ENCODE results near the gene HMGB4.

The HMGB4 gene

DNA sequence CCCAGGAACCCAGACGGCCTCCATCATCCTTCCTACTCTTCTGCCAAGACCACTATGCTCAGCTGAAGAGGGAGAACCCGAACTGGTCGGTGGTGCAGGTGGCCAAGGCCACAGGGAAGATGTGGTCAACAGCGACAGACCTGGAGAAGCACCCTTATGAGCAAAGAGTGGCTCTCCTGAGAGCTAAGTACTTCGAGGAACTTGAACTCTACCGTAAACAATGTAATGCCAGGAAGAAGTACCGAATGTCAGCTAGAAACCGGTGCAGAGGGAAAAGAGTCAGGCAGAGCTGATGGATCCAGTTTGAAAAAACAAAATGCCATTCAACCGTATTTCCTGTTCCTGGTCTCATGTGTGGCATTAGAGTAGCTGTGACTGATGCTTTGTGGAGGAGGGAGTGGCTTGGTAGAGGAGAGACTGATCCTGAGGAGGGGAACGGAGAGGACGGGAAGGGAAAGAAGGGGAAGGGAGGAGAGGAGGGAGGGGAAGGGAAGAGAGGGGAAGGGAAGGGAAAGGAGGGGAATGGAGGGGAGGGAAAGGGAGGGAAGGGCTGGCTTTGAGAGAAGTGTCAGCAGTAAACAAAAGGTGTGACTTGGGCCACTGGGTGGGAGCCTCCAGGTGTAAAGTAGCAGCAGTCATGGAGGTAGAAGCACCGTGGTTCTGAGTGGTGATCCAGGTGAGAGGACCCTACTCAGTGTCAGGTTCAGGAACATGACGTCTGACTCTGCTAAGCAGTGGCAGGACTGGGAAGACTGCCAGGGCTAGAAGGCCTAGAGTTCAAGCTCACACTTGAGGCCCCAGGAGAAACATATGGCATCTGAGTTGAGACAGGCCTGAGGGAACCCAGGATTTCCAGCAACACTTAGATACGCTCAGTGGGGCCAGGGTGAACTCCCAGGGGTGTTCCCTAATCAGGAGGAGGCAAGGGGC is 846 bp downstream of the HMGB4 start:
- H3K36me3 ChIP-seq (ENCODE audit: control insufficient read depth, insufficient read depth, low read length) = no peaks in the 10 kb centered on the region
- 92 to 95% methylated on average over 14 of the region's 14 CpGs for WGBS, 2 experiments
- H3K9me3 ChIP-seq (ENCODE audit: control insufficient read depth, low read length) = peaks cover 2% of the 10 kb centered on the region
- no peaks in the 10 kb centered on the region for H3K27me3 ChIP-seq (ENCODE audit: control insufficient read depth, insufficient read depth, low read length, poor library complexity, severe bottlenecking)
- no peak overlapping the region for H3K4me3 ChIP-seq (ENCODE audit: insufficient read depth, low read depth, low read length)
- H3K4me1 ChIP-seq (ENCODE audit: control insufficient read depth, insufficient read depth, low read length) = peaks cover 3% of the 10 kb centered on the region
- no peak overlapping the region for H3K27ac ChIP-seq (ENCODE audit: insufficient read depth, low read depth, low read length, poor library complexity, severe bottlenecking)

DNA sequence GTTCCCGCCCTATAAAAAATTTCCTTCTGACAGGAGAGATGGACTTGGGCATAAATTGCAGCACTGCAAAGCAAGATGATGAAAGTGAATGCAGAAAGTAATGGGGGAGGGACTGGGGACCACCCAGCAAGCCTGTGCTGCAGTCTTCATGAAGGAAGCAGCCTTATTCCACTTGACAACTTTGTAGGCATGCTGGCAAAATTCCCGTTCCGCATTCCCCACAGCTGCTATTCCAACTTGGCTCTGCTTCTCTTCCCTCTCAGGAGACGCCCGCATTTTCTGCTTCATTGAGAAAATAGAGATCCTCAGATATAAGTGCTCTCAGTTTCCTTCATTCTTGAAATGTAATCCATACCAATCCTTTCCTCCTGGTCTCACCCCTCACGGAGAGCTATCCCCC is 2.4 kb downstream of the HMGB4 start:
- Histone ChIP-seq H3K27me3 (ENCODE audit: control insufficient read depth, insufficient read depth, low read length, poor library complexity, severe bottlenecking) (no peaks in the 10 kb centered on the region), H3K4me3 (ENCODE audit: insufficient read depth, low read depth, low read length) (no peak overlapping the region), H3K9me3 (ENCODE audit: control insufficient read depth, low read length) (peaks cover 2% of the 10 kb centered on the region), H3K4me1 (ENCODE audit: control insufficient read depth, insufficient read depth, low read length) (peaks cover 3% of the 10 kb centered on the region), H3K27ac (ENCODE audit: insufficient read depth, low read depth, low read length, poor library complexity, severe bottlenecking) (no peak overlapping the region), H3K36me3 (ENCODE audit: control insufficient read depth, insufficient read depth, low read length) (no peaks in the 10 kb centered on the region)
- 89 to 90% methylated on average over 6 of the region's 6 CpGs for WGBS, 2 experiments

DNA sequence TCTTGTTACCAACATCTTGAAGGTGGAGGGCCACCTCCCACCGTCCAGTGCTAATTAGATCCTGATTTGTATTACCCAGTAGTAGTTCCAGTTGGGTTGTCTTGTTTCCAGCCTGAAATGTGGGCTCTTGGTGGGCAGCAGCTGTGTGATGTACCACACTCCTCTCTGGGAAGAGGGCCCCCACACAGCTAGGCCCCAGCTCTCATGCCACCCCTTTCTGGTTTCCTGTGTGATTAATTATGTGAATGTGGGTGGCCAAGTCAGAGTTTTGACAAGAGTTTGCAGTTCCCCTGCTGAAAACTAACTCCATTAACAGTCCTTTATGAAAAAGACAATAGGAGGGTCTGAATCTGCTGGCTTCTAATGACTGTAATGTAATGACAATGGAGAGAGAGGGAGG is 3.8 kb downstream of the HMGB4 start:
- peaks cover 2% of the 10 kb centered on the region for H3K9me3 ChIP-seq (ENCODE audit: control insufficient read depth, low read length)
- peaks cover 3% of the 10 kb centered on the region for H3K4me1 ChIP-seq (ENCODE audit: control insufficient read depth, insufficient read depth, low read length)
- H3K27me3 ChIP-seq (ENCODE audit: control insufficient read depth, insufficient read depth, low read length, poor library complexity, severe bottlenecking) = no peaks in the 10 kb centered on the region
- H3K27ac ChIP-seq (ENCODE audit: insufficient read depth, low read depth, low read length, poor library complexity, severe bottlenecking) = no peak overlapping the region
- no peak overlapping the region for H3K4me3 ChIP-seq (ENCODE audit: insufficient read depth, low read depth, low read length)
- H3K36me3 ChIP-seq (ENCODE audit: control insufficient read depth, insufficient read depth, low read length) = no peaks in the 10 kb centered on the region
- WGBS, 2 experiments = 61 to 63% methylated on average over 1 of the region's 1 CpG

DNA sequence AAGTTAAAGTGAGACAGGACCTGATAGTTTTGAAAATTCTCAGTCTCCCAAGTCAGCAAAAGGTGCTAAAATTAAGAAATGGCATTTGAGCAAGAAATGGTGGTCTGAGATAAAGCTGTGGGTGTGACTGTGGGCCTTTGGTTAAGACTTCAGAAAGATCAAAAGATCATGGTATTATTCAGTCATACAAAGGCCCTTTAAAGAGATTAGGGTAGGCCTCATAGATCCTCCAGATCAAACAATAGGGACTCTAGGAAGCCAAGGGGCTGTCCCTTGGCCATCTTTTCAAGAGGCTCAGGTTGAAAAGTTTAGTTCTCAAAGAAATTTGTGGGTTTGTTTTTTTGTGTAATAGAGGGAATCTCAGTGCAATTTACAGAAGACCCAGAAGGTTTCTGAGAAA is 8.4 kb downstream of the HMGB4 start:
- no peaks in the 10 kb centered on the region for H3K36me3 ChIP-seq (ENCODE audit: control insufficient read depth, insufficient read depth, low read length)
- H3K4me1 ChIP-seq (ENCODE audit: control insufficient read depth, insufficient read depth, low read length) = peaks cover 14% of the 10 kb centered on the region
- H3K9me3 ChIP-seq (ENCODE audit: control insufficient read depth, low read length) = peaks cover 2% of the 10 kb centered on the region
- peak overlapping the region; percentile 86 for H3K27ac ChIP-seq (ENCODE audit: insufficient read depth, low read depth, low read length, poor library complexity, severe bottlenecking)
- H3K4me3 ChIP-seq (ENCODE audit: insufficient read depth, low read depth, low read length) = no peak overlapping the region
- H3K27me3 ChIP-seq (ENCODE audit: control insufficient read depth, insufficient read depth, low read length, poor library complexity, severe bottlenecking) = no peaks in the 10 kb centered on the region

DNA sequence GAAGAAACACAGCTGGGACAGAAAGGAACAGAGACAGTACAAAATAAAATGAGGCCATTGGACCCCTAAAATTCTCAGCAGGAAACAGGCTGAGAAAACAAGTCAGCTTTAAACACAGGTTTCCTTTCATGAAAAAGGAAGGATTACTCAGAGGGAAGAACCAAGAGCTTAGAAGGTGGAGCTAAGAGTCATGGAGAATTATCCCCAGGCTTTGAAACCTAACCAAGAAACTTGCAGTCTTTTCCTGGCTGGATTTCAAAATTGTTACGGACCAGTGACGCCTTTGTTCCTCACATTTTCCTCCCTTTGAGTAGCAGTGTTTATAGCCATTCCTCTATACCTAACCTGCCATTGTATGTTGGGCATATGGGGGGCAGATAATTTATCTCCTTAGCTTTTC is 8.8 kb downstream of the HMGB4 start:
- Histone ChIP-seq H3K9me3 (ENCODE audit: control insufficient read depth, low read length) (peaks cover 2% of the 10 kb centered on the region), H3K27me3 (ENCODE audit: control insufficient read depth, insufficient read depth, low read length, poor library complexity, severe bottlenecking) (no peaks in the 10 kb centered on the region), H3K27ac (ENCODE audit: insufficient read depth, low read depth, low read length, poor library complexity, severe bottlenecking) (peak overlapping the region; percentile 86), H3K4me3 (ENCODE audit: insufficient read depth, low read depth, low read length) (no peak overlapping the region), H3K4me1 (ENCODE audit: control insufficient read depth, insufficient read depth, low read length) (peaks cover 14% of the 10 kb centered on the region), H3K36me3 (ENCODE audit: control insufficient read depth, insufficient read depth, low read length) (no peaks in the 10 kb centered on the region)
- WGBS, 2 experiments = 57 to 71% methylated on average over 2 of the region's 2 CpGs

DNA sequence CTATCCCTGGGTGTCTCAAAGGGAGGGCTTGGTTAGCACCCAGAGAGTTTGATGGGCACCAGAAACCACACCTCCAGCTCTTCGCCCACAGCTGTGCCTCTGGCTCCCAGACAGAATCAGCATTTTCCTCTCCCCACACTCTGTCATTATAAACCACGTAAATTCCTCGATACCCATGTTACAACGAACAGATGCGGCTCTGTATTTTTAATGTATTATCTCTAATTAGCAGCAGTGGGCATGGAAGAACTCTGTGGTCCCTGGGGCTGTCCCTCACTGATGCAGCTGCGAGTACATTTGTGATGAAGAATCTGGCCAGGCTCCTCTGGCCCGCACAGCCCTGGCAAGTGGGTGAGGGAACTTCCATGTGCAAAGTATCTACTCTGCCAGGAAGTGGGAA is 10.8 kb downstream of the HMGB4 start:
- peaks cover 11% of the 10 kb centered on the region for H3K4me1 ChIP-seq (ENCODE audit: control insufficient read depth, insufficient read depth, low read length)
- no peaks in the 10 kb centered on the region for H3K9me3 ChIP-seq (ENCODE audit: control insufficient read depth, low read length)
- whole genome bisulfite sequencing, 2 experiments = 96 to 98% methylated on average over 7 of the region's 7 CpGs
- no peak overlapping the region for H3K4me3 ChIP-seq (ENCODE audit: insufficient read depth, low read depth, low read length)
- no peaks in the 10 kb centered on the region for H3K36me3 ChIP-seq (ENCODE audit: control insufficient read depth, insufficient read depth, low read length)
- no peaks in the 10 kb centered on the region for H3K27me3 ChIP-seq (ENCODE audit: control insufficient read depth, insufficient read depth, low read length, poor library complexity, severe bottlenecking)
- no peak overlapping the region for H3K27ac ChIP-seq (ENCODE audit: insufficient read depth, low read depth, low read length, poor library complexity, severe bottlenecking)

DNA sequence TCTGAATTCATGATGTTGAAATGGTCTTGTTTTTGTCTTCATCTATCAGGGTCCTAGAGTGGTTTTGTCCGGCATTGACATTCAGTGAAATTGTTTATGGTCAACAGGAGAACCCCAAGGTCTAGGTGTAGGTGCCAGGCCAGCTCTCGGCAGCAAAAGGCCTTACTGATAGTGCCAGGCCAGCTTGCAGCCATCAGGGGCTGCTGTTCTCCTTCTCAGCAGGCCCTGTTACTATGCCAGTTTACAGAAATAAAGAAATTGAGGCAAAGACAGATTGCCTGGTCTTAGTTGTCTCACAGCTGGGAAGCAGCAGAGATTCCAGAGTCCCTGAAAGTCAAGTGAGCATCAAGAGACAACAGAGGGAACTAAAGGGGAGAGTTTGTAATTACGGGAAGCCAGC is 12.0 kb downstream of the HMGB4 start:
- H3K4me1 ChIP-seq (ENCODE audit: control insufficient read depth, insufficient read depth, low read length) = peaks cover 11% of the 10 kb centered on the region
- H3K27ac ChIP-seq (ENCODE audit: insufficient read depth, low read depth, low read length, poor library complexity, severe bottlenecking) = no peak overlapping the region
- H3K36me3 ChIP-seq (ENCODE audit: control insufficient read depth, insufficient read depth, low read length) = no peaks in the 10 kb centered on the region
- WGBS, 2 experiments = 90 to 91% methylated on average over 3 of the region's 3 CpGs
- H3K4me3 ChIP-seq (ENCODE audit: insufficient read depth, low read depth, low read length) = no peak overlapping the region
- no peaks in the 10 kb centered on the region for H3K9me3 ChIP-seq (ENCODE audit: control insufficient read depth, low read length)
- no peaks in the 10 kb centered on the region for H3K27me3 ChIP-seq (ENCODE audit: control insufficient read depth, insufficient read depth, low read length, poor library complexity, severe bottlenecking)

DNA sequence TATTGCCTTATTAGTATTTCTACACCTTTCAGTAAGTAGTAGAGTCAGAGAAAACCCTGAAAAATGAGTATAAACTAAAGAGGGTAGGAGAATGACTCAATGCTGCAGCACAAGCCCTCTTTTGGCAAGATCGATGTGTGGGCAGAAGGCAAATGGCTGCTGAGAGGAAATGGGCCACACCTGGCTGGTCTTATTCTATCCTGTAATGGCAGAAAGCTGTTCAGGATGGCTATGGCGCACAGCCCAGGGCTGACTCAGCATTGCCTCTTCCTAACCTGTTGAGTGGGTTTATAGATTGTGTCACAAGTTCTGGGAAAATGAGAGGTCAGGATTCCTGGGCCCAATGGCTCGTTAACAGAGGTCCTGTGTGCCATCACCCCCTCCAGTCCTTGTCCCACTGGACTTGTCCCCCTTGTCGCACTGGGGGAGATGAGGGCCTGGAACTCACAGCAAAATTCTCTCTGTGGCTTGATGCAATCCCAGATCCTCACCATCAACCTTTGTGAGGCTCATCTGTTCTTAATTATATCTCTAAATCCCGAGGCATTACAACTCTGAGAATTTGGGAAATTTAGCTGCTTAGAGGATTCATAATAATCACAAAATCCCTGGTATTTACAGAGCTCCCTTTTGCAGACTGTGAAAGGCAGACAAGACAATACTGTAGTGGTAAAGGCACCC is 13.2 kb downstream of the HMGB4 start:
- WGBS, 2 experiments = 91 to 95% methylated on average over 5 of the region's 5 CpGs
- Histone ChIP-seq H3K9me3 (ENCODE audit: control insufficient read depth, low read length) (no peaks in the 10 kb centered on the region), H3K36me3 (ENCODE audit: control insufficient read depth, insufficient read depth, low read length) (no peaks in the 10 kb centered on the region), H3K4me1 (ENCODE audit: control insufficient read depth, insufficient read depth, low read length) (peaks cover 11% of the 10 kb centered on the region), H3K27me3 (ENCODE audit: control insufficient read depth, insufficient read depth, low read length, poor library complexity, severe bottlenecking) (no peaks in the 10 kb centered on the region), H3K27ac (ENCODE audit: insufficient read depth, low read depth, low read length, poor library complexity, severe bottlenecking) (no peak overlapping the region), H3K4me3 (ENCODE audit: insufficient read depth, low read depth, low read length) (no peak overlapping the region)

DNA sequence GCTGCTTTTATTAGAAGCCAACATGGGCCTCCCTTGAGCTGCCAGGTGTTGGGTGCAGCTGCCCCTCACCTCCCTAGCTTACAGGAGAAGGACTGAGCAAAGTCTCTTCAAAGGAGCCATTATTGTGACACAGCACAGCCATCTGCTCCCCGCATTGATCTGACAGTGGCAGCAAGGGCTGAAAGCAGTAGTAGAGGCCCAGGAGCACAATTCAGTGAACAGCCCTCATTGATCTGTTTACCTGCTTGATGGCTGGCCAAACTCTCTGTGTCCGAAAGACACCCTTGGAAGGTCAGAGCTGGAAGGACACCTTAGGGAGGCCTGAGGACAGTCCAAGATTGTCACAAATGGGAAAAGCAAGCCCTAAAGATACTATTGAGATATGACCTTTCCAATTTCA is 14.5 kb downstream of the HMGB4 start:
- H3K36me3 ChIP-seq (ENCODE audit: control insufficient read depth, insufficient read depth, low read length) = no peaks in the 10 kb centered on the region
- H3K4me3 ChIP-seq (ENCODE audit: insufficient read depth, low read depth, low read length) = no peak overlapping the region
- no peak overlapping the region for H3K27ac ChIP-seq (ENCODE audit: insufficient read depth, low read depth, low read length, poor library complexity, severe bottlenecking)
- H3K27me3 ChIP-seq (ENCODE audit: control insufficient read depth, insufficient read depth, low read length, poor library complexity, severe bottlenecking) = no peaks in the 10 kb centered on the region
- H3K9me3 ChIP-seq (ENCODE audit: control insufficient read depth, low read length) = no peaks in the 10 kb centered on the region
- H3K4me1 ChIP-seq (ENCODE audit: control insufficient read depth, insufficient read depth, low read length) = peaks cover 6% of the 10 kb centered on the region
- 92 to 94% methylated on average over 2 of the region's 2 CpGs for WGBS, 2 experiments

DNA sequence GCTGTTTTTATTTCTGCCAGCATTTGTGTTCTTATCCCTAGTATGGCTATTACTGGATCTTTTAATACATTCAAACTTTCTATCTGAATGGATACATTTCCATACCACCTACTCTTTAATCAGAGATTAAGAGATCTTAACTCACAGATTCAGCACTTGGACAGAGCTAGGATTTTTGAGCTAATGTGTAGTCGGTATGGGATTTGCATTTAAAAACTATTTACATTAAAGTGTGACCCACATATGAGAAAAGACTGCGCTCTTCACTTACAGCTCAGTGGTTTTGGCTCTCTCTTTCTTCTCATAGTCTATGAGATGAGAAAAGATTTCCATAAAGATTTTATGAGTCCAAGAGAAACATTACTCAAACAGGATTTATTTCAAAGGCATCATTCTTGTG is 16.4 kb downstream of the HMGB4 start:
- no peak overlapping the region for H3K4me3 ChIP-seq (ENCODE audit: insufficient read depth, low read depth, low read length)
- no peaks in the 10 kb centered on the region for H3K27me3 ChIP-seq (ENCODE audit: control insufficient read depth, insufficient read depth, low read length, poor library complexity, severe bottlenecking)
- whole genome bisulfite sequencing, 2 experiments = 85 to 100% methylated on average over 1 to 2 of the region's 2 CpGs
- H3K4me1 ChIP-seq (ENCODE audit: control insufficient read depth, insufficient read depth, low read length) = peaks cover 6% of the 10 kb centered on the region
- no peak overlapping the region for H3K27ac ChIP-seq (ENCODE audit: insufficient read depth, low read depth, low read length, poor library complexity, severe bottlenecking)
- no peaks in the 10 kb centered on the region for H3K36me3 ChIP-seq (ENCODE audit: control insufficient read depth, insufficient read depth, low read length)
- no peaks in the 10 kb centered on the region for H3K9me3 ChIP-seq (ENCODE audit: control insufficient read depth, low read length)

Measured in ectodermal cell (in vitro differentiated cells).